Nephron (organoid): ENCODE measurements around the gene MAN2A2.

Source experiments
- H3K27ac Mint-ChIP-seq, 3 experiments: 2 replicates each; pipeline ENCODE4 v1.8.0; 2020; ENCODE audit warnings: mixed read lengths in 3 of 3, mild to moderate bottlenecking in 2 of 3, moderate library complexity in 1 of 3
- H3K27me3 Mint-ChIP-seq: 2 replicates; pipeline ENCODE4 v1.8.0; 2021; ENCODE audit warnings: low read depth, mild to moderate bottlenecking, moderate library complexity, mixed read lengths
- H3K36me3 Mint-ChIP-seq: 2 replicates; pipeline ENCODE4 v1.8.0; 2020; ENCODE audit warnings: low read depth, mixed read lengths
- H3K4me1 Mint-ChIP-seq: 2 replicates; pipeline ENCODE4 v1.8.0; 2020; ENCODE audit warnings: mixed read lengths
- H3K4me3 Mint-ChIP-seq, 3 experiments: 2 replicates each; pipeline ENCODE4 v1.8.0; 2020; ENCODE audit warnings: mild to moderate bottlenecking in 3 of 3, mixed read lengths in 3 of 3, moderate library complexity in 2 of 3
- H3K9me3 Mint-ChIP-seq: 2 replicates; pipeline ENCODE4 v1.8.0; 2020; ENCODE audit warnings: mixed read lengths
- TF ChIP-seq, protein P1 (sequence below), 3 experiments: fragments of 200-600 bp; sonication (generic); IDR thresholded peaks; one replicate each; pipeline ENCODE4 v1.5.0; 2021; ENCODE audit warnings: antibody characterized with exemption in 3 of 3; ENCODE audit not compliant: unreplicated experiment in 3 of 3

MAN2A2 gene

DNA sequence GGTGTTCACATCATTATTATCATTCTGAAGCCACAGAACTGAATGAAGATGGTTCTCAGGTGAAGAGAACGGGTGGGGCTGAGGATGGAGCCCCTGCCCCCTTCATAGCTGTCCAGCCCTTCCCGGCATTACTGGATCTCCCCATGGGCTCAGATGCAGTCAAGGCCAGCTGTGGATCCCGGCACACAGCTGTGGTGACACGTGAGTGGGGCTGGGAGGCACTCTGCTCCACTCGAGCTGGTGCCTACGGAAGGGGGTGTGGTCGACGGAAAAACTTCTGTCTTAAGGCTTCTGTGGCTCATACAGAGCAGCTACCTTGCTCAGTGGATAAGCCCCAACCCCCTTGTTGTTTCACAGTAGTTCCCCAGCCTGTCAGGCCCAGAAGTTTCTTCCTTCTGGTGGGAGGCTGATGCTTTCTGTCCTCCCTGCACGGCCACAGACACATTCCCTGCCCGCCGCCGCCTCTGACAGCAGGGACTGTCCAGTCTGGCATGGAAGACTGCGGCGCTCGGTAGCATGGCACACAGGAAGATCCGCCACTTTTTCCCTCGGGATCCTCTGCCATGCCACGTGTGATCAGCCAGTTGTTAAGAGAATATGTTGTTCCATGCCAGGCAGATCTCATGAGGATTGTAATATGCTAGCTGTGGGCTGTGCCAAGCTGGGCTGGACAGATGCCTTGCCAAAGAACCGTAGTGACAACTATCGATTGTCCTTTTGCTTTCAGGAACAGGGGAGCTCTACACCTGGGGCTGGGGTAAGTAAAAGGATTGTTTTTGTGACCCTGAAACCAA lies 57.4 kb downstream of the MAN2A2 start:
- Mint-ChIP-seq H3K36me3 (peaks cover 28% of the 10 kb centered on the region), H3K4me1 (peaks cover 25% of the 10 kb centered on the region), H3K9me3 (no peaks in the 10 kb centered on the region), H3K4me3 (no peak overlapping the region), H3K27me3 (no peaks in the 10 kb centered on the region), H3K27ac (no peak overlapping the region)
- TF ChIP-seq, protein P1, sequence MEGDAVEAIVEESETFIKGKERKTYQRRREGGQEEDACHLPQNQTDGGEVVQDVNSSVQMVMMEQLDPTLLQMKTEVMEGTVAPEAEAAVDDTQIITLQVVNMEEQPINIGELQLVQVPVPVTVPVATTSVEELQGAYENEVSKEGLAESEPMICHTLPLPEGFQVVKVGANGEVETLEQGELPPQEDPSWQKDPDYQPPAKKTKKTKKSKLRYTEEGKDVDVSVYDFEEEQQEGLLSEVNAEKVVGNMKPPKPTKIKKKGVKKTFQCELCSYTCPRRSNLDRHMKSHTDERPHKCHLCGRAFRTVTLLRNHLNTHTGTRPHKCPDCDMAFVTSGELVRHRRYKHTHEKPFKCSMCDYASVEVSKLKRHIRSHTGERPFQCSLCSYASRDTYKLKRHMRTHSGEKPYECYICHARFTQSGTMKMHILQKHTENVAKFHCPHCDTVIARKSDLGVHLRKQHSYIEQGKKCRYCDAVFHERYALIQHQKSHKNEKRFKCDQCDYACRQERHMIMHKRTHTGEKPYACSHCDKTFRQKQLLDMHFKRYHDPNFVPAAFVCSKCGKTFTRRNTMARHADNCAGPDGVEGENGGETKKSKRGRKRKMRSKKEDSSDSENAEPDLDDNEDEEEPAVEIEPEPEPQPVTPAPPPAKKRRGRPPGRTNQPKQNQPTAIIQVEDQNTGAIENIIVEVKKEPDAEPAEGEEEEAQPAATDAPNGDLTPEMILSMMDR (IDR thresholded peaks at IDR 0.05; ENCODE audit: unreplicated experiment in 3 of 3) = no peak

DNA sequence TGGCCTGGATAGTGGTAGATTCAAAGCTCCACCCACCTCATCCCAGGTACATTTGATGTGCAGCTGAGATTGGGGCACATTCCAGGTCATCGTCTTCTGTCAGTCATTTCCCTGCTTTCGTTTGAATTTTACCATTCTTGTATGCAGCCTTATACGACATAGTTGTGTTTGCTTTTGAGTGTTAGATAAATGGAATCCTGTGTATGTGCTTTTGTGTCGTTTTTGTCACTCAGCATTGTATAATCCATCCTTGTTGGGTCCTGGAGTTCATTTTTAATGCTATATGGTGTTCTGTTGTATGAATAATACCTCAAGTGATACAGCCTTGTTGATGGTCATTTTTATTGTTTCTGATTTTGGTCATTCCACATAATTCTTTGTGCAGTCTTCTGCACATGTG lies 58.9 kb downstream of the MAN2A2 start:
- H3K36me3 Mint-ChIP-seq = peaks cover 40% of the 10 kb centered on the region
- H3K9me3 Mint-ChIP-seq = no peaks in the 10 kb centered on the region
- TF ChIP-seq, protein P1 (IDR thresholded peaks at IDR 0.05; ENCODE audit: unreplicated experiment in 3 of 3) = no peak
- no peak overlapping the region for H3K4me3 Mint-ChIP-seq
- H3K27me3 Mint-ChIP-seq = no peaks in the 10 kb centered on the region
- H3K27ac Mint-ChIP-seq = no peak overlapping the region
- H3K4me1 Mint-ChIP-seq = peaks cover 19% of the 10 kb centered on the region

DNA sequence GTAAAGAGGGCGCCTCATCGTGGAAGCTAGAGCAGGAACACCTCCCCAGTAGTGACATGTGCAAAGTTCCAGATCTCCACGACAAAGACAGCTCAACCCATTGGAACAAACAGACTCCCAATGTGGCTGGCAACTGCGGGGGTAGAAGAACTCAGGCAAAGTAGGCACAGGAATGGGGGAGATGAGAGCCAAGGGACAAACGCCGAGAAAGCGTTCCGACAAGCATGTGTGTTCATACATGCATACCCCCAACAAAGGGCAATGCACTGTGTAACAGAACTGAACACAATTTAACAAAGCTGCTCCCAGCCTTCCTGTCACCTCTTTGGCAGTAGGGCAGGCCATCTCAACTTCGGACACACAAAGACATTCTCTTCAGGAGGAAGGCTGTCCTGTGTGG lies 63.2 kb downstream of the MAN2A2 start:
- TF ChIP-seq, protein P1 (IDR thresholded peaks at IDR 0.05; ENCODE audit: unreplicated experiment in 3 of 3) = no peak
- H3K4me1 Mint-ChIP-seq = no peaks in the 10 kb centered on the region
- H3K36me3 Mint-ChIP-seq = peaks cover 62% of the 10 kb centered on the region
- no peaks in the 10 kb centered on the region for H3K27me3 Mint-ChIP-seq
- H3K4me3 Mint-ChIP-seq = no peak overlapping the region
- no peaks in the 10 kb centered on the region for H3K9me3 Mint-ChIP-seq
- H3K27ac Mint-ChIP-seq = no peak overlapping the region

DNA sequence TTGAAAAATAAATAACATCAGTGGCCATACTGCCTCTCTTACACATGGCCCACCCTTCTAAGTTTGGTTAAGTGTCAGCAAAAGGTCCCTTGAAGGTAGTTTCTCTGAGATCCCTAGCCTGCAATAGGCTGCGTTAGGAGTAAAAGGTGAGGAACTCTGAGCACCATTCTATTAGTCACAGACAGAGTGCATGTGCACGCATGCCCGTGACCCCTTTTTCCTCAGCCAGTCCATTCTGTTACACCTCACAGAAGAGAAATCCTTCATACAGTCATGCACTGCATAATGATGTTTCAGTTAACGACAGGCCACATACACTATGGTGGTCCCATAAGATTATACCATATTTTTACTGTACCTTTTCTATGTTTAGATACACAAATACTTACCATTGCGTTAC lies 64.1 kb downstream of the MAN2A2 start:
- TF ChIP-seq, protein P1 (IDR thresholded peaks at IDR 0.05; ENCODE audit: unreplicated experiment in 3 of 3) = no peak
- peaks cover 60% of the 10 kb centered on the region for H3K36me3 Mint-ChIP-seq
- H3K4me1 Mint-ChIP-seq = no peaks in the 10 kb centered on the region
- no peaks in the 10 kb centered on the region for H3K27me3 Mint-ChIP-seq
- H3K9me3 Mint-ChIP-seq = no peaks in the 10 kb centered on the region
- no peak overlapping the region for H3K4me3 Mint-ChIP-seq
- no peak overlapping the region for H3K27ac Mint-ChIP-seq

DNA sequence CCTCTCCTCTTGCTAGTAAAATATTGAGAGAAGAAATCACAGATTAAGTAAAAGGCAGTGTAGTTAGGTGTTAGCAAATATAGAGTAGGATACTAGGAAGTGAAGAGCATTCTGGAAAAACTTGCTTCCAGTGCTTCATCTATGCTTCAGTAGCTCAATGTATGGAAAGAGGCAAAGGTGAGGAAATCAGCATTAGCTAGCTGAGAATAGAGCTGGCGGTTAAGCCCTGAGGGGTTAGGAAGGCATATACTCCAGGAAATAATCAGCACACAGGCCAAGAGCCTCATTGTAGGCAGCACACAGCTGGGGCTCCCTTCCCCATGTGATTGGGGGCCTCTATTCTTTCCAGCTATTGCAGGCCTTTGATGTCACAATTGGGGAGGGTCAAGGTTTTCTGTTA lies 65.3 kb downstream of the MAN2A2 start:
- TF ChIP-seq, protein P1 (IDR thresholded peaks at IDR 0.05; ENCODE audit: unreplicated experiment in 3 of 3) = no peak
- Mint-ChIP-seq H3K36me3 (peaks cover 62% of the 10 kb centered on the region), H3K27ac (peak overlapping the region in 1 of 3 experiments; percentile 30), H3K4me1 (no peaks in the 10 kb centered on the region), H3K9me3 (no peaks in the 10 kb centered on the region), H3K4me3 (no peak overlapping the region), H3K27me3 (no peaks in the 10 kb centered on the region)

DNA sequence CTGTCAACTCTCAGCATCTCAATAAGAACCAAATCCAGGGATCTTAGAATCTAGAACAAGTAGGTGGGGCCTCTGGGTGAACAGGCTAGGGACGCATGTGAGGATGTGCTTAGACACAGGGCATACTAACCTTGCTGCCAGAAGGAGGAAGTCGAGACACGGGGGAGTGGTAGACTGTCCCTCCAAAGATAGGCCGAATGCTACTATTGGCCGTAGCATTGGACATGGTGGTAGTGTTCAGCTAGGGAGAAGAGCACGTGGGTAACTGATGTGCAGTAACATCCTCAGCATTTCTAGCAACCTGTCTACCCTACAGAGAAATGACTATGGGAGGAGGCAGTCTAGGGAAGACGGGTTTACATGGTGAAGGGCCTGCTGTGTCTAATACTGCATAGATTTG lies 67.2 kb downstream of the MAN2A2 start:
- H3K27me3 Mint-ChIP-seq = no peaks in the 10 kb centered on the region
- H3K36me3 Mint-ChIP-seq = peaks cover 70% of the 10 kb centered on the region
- TF ChIP-seq, protein P1 (IDR thresholded peaks at IDR 0.05; ENCODE audit: unreplicated experiment in 3 of 3) = no peak
- no peaks in the 10 kb centered on the region for H3K9me3 Mint-ChIP-seq
- H3K4me3 Mint-ChIP-seq = no peak overlapping the region
- no peaks in the 10 kb centered on the region for H3K4me1 Mint-ChIP-seq
- no peak overlapping the region for H3K27ac Mint-ChIP-seq
